Stimulated activated CD8-positive, alpha-beta memory T cell treated with anti-CD3 and anti-CD28 coated beads, Interleukin-7, amount 100 ng/mL, for 24 hours (primary cell): ENCODE results near the gene MCAM.

Experiments used
- DNase-seq: peaks from one replicate; pipeline ENCODE4 v3.0.0-alpha.2; 2020; ENCODE audit warnings: low read depth

Gene MCAM

DNA sequence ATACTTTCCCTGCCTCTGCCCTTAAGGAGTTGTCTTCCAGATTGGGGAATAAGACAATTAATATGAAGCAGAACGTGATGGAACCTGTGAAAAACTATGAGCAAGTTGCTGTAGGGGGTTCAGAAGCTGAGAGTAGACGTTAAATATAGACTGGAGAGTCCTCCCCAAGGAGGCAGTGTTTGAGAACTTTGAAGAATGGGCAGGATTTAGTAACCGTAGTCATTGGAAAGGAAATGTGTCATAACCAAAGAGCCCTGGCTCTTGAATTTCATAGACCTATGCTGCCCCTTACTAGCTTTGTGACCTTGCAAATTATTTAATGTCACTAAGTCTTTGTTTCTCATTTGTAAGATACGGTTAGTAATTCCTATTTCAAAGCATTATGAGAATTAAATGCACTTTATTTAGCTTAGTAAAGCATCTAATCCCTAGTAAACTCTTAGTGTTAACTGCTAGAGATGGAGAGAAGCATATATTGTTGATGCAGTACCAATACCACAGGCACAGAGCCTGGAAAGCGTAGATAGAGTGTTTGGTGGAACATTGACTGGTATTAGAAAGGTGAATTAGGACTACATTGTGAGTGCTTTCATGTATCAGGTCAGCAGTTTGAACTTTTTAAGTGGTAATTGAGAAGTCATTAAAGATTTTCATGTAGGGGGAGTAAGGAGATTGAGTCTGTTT is 54.1 kb downstream of the MCAM start:
- no peak for DNase-seq

GRCh38 chr11:119258983-119259382 is 57.9 kb downstream of the MCAM start:
- no peak for DNase-seq
